ENCODE measurements around the gene OR2Z1.

GRCh38 chr19:8695501-8695900, 25.9 kb upstream of the OR2Z1 start:
- no peak for TF ChIP-seq CTCF (IDR thresholded peaks at IDR 0.05; ENCODE audit: low read depth, low read length, poor library complexity, severe bottlenecking)
- TF ChIP-seq EZH2phosphoT487 (IDR thresholded peaks at IDR 0.05; ENCODE audit: borderline replicate concordance, low read length), result no peak
